OCI-LY1 (cell line): ENCODE data around the gene SEC16A.

ENCODE experiments used
- H2AFZ ChIP-seq: fragments of 200-600 bp; sonication (generic), shearing (Covaris generic); 2 replicates; pipeline ENCODE4 v1.6.0; 2014; ENCODE audit warnings: antibody characterized with exemption, mild to moderate bottlenecking, low read length
- H3F3A ChIP-seq: fragments of 200-600 bp; sonication (generic), shearing (Covaris generic); 2 replicates; pipeline ENCODE4 v1.6.0; 2014; ENCODE audit warnings: mild to moderate bottlenecking, antibody characterized with exemption, low read length, moderate library complexity; ENCODE audit not compliant: insufficient read depth
- H3K27ac ChIP-seq: fragments of 200-600 bp; sonication (generic); 2 replicates; pipeline ENCODE4 v1.5.1; 2014; ENCODE audit warnings: low read length, mixed run types, mild to moderate bottlenecking, low read depth; ENCODE audit not compliant: poor library complexity, severe bottlenecking
- H3K27me3 ChIP-seq: fragments of 200-600 bp; sonication (generic); 2 replicates; pipeline ENCODE4 v1.6.0; 2014; ENCODE audit warnings: antibody characterized with exemption, mild to moderate bottlenecking, low read length, moderate library complexity; ENCODE audit not compliant: insufficient read depth
- H3K36me3 ChIP-seq: fragments of 200-600 bp; sonication (generic); 2 replicates; pipeline ENCODE4 v1.6.1; 2014; ENCODE audit warnings: mild to moderate bottlenecking, antibody characterized with exemption, low read length, moderate library complexity, mixed read lengths; ENCODE audit not compliant: insufficient read depth
- H3K4me1 ChIP-seq: fragments of 200-600 bp; sonication (generic); 2 replicates; pipeline ENCODE4 v1.5.1; 2014; ENCODE audit warnings: mild to moderate bottlenecking, low read length, moderate library complexity; ENCODE audit not compliant: insufficient read depth, severe bottlenecking
- H3K4me2 ChIP-seq: fragments of 200-600 bp; sonication (generic), shearing (Covaris generic); 2 replicates; pipeline ENCODE4 v1.6.1; 2014; ENCODE audit warnings: low read length
- H3K4me3 ChIP-seq: fragments of 200-600 bp; sonication (generic); 2 replicates; pipeline ENCODE4 v1.5.1; 2014; ENCODE audit warnings: low read length, low read depth, mild to moderate bottlenecking, mixed read lengths; ENCODE audit not compliant: poor library complexity, severe bottlenecking
- H3K79me2 ChIP-seq: fragments of 200-600 bp; shearing (Covaris generic); 2 replicates; pipeline ENCODE4 v1.6.1; 2016; ENCODE audit warnings: mixed run types, low read length, mixed read lengths; ENCODE audit not compliant: insufficient read depth
- H3K9ac ChIP-seq: fragments of 200-600 bp; sonication (generic), shearing (Covaris generic); 2 replicates; pipeline ENCODE4 v1.6.1; 2014; ENCODE audit warnings: mild to moderate bottlenecking, low read length, mixed read lengths
- H3K9me2 ChIP-seq: fragments of 200-600 bp; sonication (generic), shearing (Covaris generic); 2 replicates; pipeline ENCODE4 v1.6.1; 2014; ENCODE audit warnings: low read depth, mild to moderate bottlenecking, low read length, mixed read lengths
- H3K9me3 ChIP-seq: fragments of 200-600 bp; shearing (Covaris generic); 2 replicates; pipeline ENCODE4 v1.6.1; 2014; ENCODE audit warnings: low read length, mixed read lengths
- H4K20me1 ChIP-seq: fragments of 200-600 bp; sonication (generic), shearing (Covaris generic); 2 replicates; pipeline ENCODE4 v1.6.0; 2016; ENCODE audit warnings: mild to moderate bottlenecking, low read length; ENCODE audit not compliant: insufficient read depth
- CTCF ChIP-seq: fragments of 200-600 bp; sonication (generic), shearing (Covaris generic); IDR thresholded peaks from 2 replicates; pipeline ENCODE4 v1.5.1; 2017; ENCODE audit warnings: mild to moderate bottlenecking, antibody characterized with exemption, low read length, moderate library complexity, mixed read lengths
- EZH2 ChIP-seq: fragments of 200-600 bp; sonication (generic), shearing (Covaris generic); IDR thresholded peaks from 2 replicates; pipeline ENCODE4 v1.8.0; 2017; ENCODE audit warnings: borderline replicate concordance, mixed run types, mild to moderate bottlenecking, antibody characterized with exemption, low read length, moderate library complexity, mixed read lengths

The SEC16A gene

GRCh38 chr9:136463578-136463977 is 19.3 kb downstream of the SEC16A start:
- Histone ChIP-seq H3K27me3 (no peaks in the 10 kb centered on the region), H3K79me2 (no peaks in the 10 kb centered on the region), H3K9ac (no peak overlapping the region), H3K4me1 (no peaks in the 10 kb centered on the region), H3K9me3 (no peaks in the 10 kb centered on the region), H2AFZ (no peak overlapping the region), H3K36me3 (peaks cover 95% of the 10 kb centered on the region), H3K4me3 (no peak overlapping the region), H3K4me2 (no peak overlapping the region), H3K27ac (no peak overlapping the region), H3F3A (no peaks in the 10 kb centered on the region), H4K20me1 (no peaks in the 10 kb centered on the region), H3K9me2 (no peaks in the 10 kb centered on the region)
- TF ChIP-seq CTCF (no peak), EZH2 (no peak)

- Histone ChIP-seq H3F3A (no peaks in the 10 kb centered on the region), H3K9me3 (no peaks in the 10 kb centered on the region), H3K9ac (no peak overlapping the region), H4K20me1 (no peaks in the 10 kb centered on the region), H3K4me2 (no peak overlapping the region), H3K4me1 (no peaks in the 10 kb centered on the region), H3K79me2 (no peaks in the 10 kb centered on the region), H3K4me3 (no peak overlapping the region), H3K36me3 (peaks cover 93% of the 10 kb centered on the region), H3K27me3 (no peaks in the 10 kb centered on the region), H2AFZ (no peak overlapping the region), H3K27ac (no peak overlapping the region), H3K9me2 (no peaks in the 10 kb centered on the region)
- TF ChIP-seq CTCF (no peak), EZH2 (no peak)
Measured at GRCh38 chr9:136462664-136463063, 20.2 kb downstream of the SEC16A start.

GRCh38 chr9:136460772-136461325 is 22.0 kb downstream of the SEC16A start:
- Histone ChIP-seq H3K79me2 (no peaks in the 10 kb centered on the region), H3K4me2 (no peak overlapping the region), H3K27me3 (no peaks in the 10 kb centered on the region), H4K20me1 (no peaks in the 10 kb centered on the region), H3K27ac (no peak overlapping the region), H3K4me1 (no peaks in the 10 kb centered on the region), H3K9me2 (no peaks in the 10 kb centered on the region), H3K9me3 (no peaks in the 10 kb centered on the region), H3K36me3 (peaks cover 93% of the 10 kb centered on the region), H3F3A (no peaks in the 10 kb centered on the region), H3K4me3 (no peak overlapping the region), H3K9ac (no peak overlapping the region), H2AFZ (no peak overlapping the region)
- TF ChIP-seq EZH2 = no peak

GRCh38 chr9:136459425-136459824 is 23.4 kb downstream of the SEC16A start:
- no peaks in the 10 kb centered on the region for H4K20me1 ChIP-seq
- H3K27me3 ChIP-seq = no peaks in the 10 kb centered on the region
- H3K27ac ChIP-seq = no peak overlapping the region
- H3K9me3 ChIP-seq = no peaks in the 10 kb centered on the region
- H3K9ac ChIP-seq = no peak overlapping the region
- H3K4me1 ChIP-seq = no peaks in the 10 kb centered on the region
- peaks cover 92% of the 10 kb centered on the region for H3K36me3 ChIP-seq
- no peaks in the 10 kb centered on the region for H3K9me2 ChIP-seq
- H3K4me3 ChIP-seq = no peak overlapping the region
- H2AFZ ChIP-seq = no peak overlapping the region
- no peak overlapping the region for H3K4me2 ChIP-seq
- TF ChIP-seq EZH2 (no peak), CTCF (no peak)
- H3K79me2 ChIP-seq = no peaks in the 10 kb centered on the region
- no peaks in the 10 kb centered on the region for H3F3A ChIP-seq
